ENCODE data around the gene MTIF2. TPM values are rescaled to one million over a fixed set of nuclear protein-coding genes. Genes with fewer than 3 reads are reported as not detected.

The MTIF2 gene
- total and polyA plus RNA-seq, 2 donors (not counting 1 experiment from before 2014, with no cell fraction given), result 22.8 to 54.0 TPM

DNA sequence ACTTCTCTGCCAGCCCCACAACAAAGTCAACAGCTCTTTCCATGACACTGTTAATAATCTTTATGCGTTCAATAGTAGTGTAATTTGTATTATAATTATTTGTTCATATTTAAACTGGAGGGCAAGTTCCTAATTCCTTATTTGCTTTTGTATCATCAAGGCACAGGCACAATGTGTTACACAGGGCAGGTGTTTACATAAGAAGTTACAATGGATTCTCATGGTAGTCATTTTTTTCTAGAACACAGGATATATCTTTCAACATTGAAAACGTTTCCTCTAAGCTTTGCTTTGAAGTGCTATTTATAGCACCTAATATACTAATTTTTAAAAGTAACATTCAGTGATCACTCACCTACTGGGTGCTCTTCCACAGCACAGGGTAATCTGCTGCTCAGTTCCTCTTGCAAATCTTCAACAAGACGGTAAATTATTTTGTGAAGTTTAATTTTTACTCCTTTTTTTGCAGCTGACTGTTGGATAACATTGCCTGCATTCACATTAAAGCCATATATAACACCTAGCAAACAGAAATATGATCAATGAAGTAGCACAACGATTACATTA, 29.3 kb downstream of the MTIF2 start:
- H3K4me2 ChIP-seq (ENCODE audit: extremely low read depth, insufficient read depth, low read length), result no peak overlapping the region
- TF ChIP-seq, protein P1, sequence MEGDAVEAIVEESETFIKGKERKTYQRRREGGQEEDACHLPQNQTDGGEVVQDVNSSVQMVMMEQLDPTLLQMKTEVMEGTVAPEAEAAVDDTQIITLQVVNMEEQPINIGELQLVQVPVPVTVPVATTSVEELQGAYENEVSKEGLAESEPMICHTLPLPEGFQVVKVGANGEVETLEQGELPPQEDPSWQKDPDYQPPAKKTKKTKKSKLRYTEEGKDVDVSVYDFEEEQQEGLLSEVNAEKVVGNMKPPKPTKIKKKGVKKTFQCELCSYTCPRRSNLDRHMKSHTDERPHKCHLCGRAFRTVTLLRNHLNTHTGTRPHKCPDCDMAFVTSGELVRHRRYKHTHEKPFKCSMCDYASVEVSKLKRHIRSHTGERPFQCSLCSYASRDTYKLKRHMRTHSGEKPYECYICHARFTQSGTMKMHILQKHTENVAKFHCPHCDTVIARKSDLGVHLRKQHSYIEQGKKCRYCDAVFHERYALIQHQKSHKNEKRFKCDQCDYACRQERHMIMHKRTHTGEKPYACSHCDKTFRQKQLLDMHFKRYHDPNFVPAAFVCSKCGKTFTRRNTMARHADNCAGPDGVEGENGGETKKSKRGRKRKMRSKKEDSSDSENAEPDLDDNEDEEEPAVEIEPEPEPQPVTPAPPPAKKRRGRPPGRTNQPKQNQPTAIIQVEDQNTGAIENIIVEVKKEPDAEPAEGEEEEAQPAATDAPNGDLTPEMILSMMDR (conservative IDR thresholded peaks at IDR 0.05 in 1 of 2, IDR thresholded peaks at IDR 0.05 in 1 of 2; ENCODE audit: low read depth in 1 of 2, low read length in 2 of 2), result no peak
- no peak for TF ChIP-seq EZH2 (IDR thresholded peaks at IDR 0.05; ENCODE audit: low read length, missing control alignments)
- H3K4me3 ChIP-seq (replicated peaks in 1 of 4; ENCODE audit: control extremely low read depth in 1 of 4, insufficient read depth in 1 of 4, low read depth in 3 of 4, low read length in 4 of 4), result no peak overlapping the region
- no peaks in the 10 kb centered on the region for H4K20me1 ChIP-seq (ENCODE audit: control insufficient read depth, extremely low read depth, insufficient read depth, low read length)
- no peak for DNase-seq (ENCODE audit: low read depth in 2 of 2)
- no peak overlapping the region for H3K27ac ChIP-seq (ENCODE audit: insufficient read depth, low read length)
- no peaks in the 10 kb centered on the region for H3K9me3 ChIP-seq (ENCODE audit: control insufficient read depth, insufficient read depth, low read depth, low read length)
- no peak overlapping the region for H2AFZ ChIP-seq (ENCODE audit: low read length)
- H3K4me1 ChIP-seq (ENCODE audit: control insufficient read depth, extremely low read depth, insufficient read depth, low read length), result no peaks in the 10 kb centered on the region
- H3K27me3 ChIP-seq (ENCODE audit: control insufficient read depth, insufficient read depth, low read length), result no peaks in the 10 kb centered on the region
- H3K79me2 ChIP-seq (ENCODE audit: control insufficient read depth, insufficient read depth, low read length), result no peaks in the 10 kb centered on the region
- no peak overlapping the region for H3K9ac ChIP-seq (ENCODE audit: insufficient read depth, low read length)
- peaks cover 3% of the 10 kb centered on the region for H3K36me3 ChIP-seq (ENCODE audit: control insufficient read depth, insufficient read depth, low read length)

DNA sequence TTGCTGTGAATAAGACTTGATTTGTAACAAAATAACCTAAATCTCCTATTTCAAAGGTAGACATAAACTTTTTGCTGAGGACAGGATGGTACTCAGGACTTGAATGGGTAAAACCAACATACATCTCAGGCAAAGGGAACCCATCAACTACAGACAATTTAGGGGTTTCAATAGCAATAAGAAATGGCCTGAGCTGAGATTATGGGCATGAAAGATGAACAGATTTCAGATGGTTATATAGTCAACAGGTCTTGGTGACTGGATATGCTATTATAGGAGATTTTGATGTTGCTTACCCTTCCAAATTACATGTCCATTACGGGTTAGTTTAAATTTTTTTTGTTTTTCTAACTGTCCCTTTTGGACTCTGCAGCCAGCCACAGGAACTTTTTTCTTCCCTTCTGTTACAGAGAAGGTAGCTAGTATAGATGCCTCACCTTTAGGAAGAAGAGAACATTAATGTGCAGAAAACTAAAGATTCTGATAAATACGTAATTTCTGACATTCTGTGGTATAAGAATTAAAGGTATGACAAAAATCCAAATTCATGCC, 32.0 kb downstream of the MTIF2 start:
- Histone ChIP-seq H3K4me1 (ENCODE audit: control insufficient read depth, extremely low read depth, insufficient read depth, low read length) (peaks cover 5% of the 10 kb centered on the region), H4K20me1 (ENCODE audit: control insufficient read depth, extremely low read depth, insufficient read depth, low read length) (no peaks in the 10 kb centered on the region), H3K36me3 (ENCODE audit: control insufficient read depth, insufficient read depth, low read length) (peaks cover 5% of the 10 kb centered on the region), H3K4me2 (ENCODE audit: extremely low read depth, insufficient read depth, low read length) (no peak overlapping the region), H3K79me2 (ENCODE audit: control insufficient read depth, insufficient read depth, low read length) (peaks cover 21% of the 10 kb centered on the region), H2AFZ (ENCODE audit: low read length) (no peak overlapping the region), H3K9ac (ENCODE audit: insufficient read depth, low read length) (no peak overlapping the region), H3K4me3 (replicated peaks in 1 of 4; ENCODE audit: control extremely low read depth in 1 of 4, insufficient read depth in 1 of 4, low read depth in 3 of 4, low read length in 4 of 4) (no peak overlapping the region), H3K27me3 (ENCODE audit: control insufficient read depth, insufficient read depth, low read length) (no peaks in the 10 kb centered on the region), H3K9me3 (ENCODE audit: control insufficient read depth, insufficient read depth, low read depth, low read length) (no peaks in the 10 kb centered on the region), H3K27ac (ENCODE audit: insufficient read depth, low read length) (no peak overlapping the region)
- TF ChIP-seq, protein P1 (conservative IDR thresholded peaks at IDR 0.05 in 1 of 2, IDR thresholded peaks at IDR 0.05 in 1 of 2; ENCODE audit: low read depth in 1 of 2, low read length in 2 of 2), result no peak
- no peak for TF ChIP-seq EZH2 (IDR thresholded peaks at IDR 0.05; ENCODE audit: low read length, missing control alignments)
- no peak for DNase-seq (ENCODE audit: low read depth in 2 of 2)

DNA sequence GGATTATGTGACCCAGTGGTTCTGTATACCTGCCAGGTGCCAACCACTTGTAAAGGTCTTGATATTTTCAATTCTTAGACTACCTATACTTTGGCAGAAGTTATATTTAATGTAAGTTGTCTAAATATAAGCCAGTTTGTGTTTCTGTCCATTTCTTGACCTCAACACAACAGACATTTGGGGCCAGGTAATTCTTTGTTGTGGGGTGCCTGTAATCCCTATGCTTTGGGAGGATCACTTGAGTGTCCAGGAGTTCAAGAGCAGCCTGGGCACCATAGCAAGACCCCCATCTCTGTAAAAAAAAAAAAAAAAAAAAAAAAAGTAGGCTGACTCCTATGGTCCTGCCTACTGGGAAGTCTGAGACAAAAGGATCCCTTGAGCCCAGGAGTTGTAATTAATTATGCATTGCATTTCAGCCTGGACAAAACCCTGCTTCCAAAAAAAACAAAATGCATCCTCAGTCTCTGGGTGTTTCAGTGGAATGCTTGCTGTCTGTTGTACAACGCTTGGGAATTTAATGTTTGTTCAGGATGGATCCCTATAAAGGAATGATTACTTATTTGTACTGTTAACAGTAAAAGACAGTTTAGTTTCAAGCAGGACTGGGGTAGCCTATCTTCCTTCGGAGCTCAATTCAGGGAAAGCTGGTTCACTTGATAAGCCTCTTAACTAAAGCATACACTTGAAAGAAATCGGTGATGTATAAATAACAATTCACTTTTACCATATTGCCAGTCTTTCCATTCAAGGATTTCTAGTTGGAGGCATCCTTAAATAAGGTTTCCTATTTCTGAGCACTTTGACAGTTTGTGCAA, 33.1 kb downstream of the MTIF2 start:
- H3K36me3 ChIP-seq (ENCODE audit: control insufficient read depth, insufficient read depth, low read length), result peaks cover 5% of the 10 kb centered on the region
- H3K9ac ChIP-seq (ENCODE audit: insufficient read depth, low read length), result no peak overlapping the region
- no peaks in the 10 kb centered on the region for H4K20me1 ChIP-seq (ENCODE audit: control insufficient read depth, extremely low read depth, insufficient read depth, low read length)
- no peaks in the 10 kb centered on the region for H3K9me3 ChIP-seq (ENCODE audit: control insufficient read depth, insufficient read depth, low read depth, low read length)
- no peak overlapping the region for H3K4me2 ChIP-seq (ENCODE audit: extremely low read depth, insufficient read depth, low read length)
- DNase-seq (ENCODE audit: low read depth in 2 of 2), result no peak
- no peaks in the 10 kb centered on the region for H3K27me3 ChIP-seq (ENCODE audit: control insufficient read depth, insufficient read depth, low read length)
- H3K4me3 ChIP-seq (replicated peaks in 1 of 4; ENCODE audit: control extremely low read depth in 1 of 4, insufficient read depth in 1 of 4, low read depth in 3 of 4, low read length in 4 of 4), result no peak overlapping the region
- peaks cover 27% of the 10 kb centered on the region for H3K79me2 ChIP-seq (ENCODE audit: control insufficient read depth, insufficient read depth, low read length)
- no peak overlapping the region for H3K27ac ChIP-seq (ENCODE audit: insufficient read depth, low read length)
- no peak for TF ChIP-seq EZH2 (IDR thresholded peaks at IDR 0.05; ENCODE audit: low read length, missing control alignments)
- TF ChIP-seq, protein P1 (conservative IDR thresholded peaks at IDR 0.05 in 1 of 2, IDR thresholded peaks at IDR 0.05 in 1 of 2; ENCODE audit: low read depth in 1 of 2, low read length in 2 of 2), result no peak
- H3K4me1 ChIP-seq (ENCODE audit: control insufficient read depth, extremely low read depth, insufficient read depth, low read length), result peaks cover 5% of the 10 kb centered on the region
- no peak overlapping the region for H2AFZ ChIP-seq (ENCODE audit: low read length)

Measured in fibroblast of lung (primary cell).